ENCODE data around the gene MID1.

The MID1 gene

GRCh38 chrX:10524578-10524977 lies 95.8 kb downstream of the MID1 start:
- no peak for DNase-seq (ENCODE audit: extremely low read depth, low read depth)
- TF ChIP-seq CTCF (IDR thresholded peaks at IDR 0.05; ENCODE audit: low read depth, low read length): no peak

DNA sequence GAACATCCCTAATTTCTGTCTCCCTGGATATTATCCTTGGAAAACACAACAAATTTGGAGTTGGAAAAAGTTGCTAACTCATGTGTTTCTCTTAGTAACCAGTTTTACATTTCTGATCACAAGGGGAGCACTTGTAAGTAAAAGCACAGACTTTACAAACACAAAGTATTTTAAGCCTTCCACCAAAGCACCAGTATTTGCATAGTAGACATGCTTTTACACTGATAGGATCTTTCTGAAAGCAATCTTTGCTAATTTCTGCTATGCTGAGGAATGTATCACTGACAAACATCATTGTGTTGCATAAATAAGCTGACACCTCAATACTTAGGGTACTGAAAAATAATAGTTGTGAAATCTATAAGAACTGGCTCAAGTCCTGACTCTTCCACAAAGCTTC lies 100.6 kb downstream of the MID1 start:
- no peak for DNase-seq (ENCODE audit: extremely low read depth, low read depth)
- TF ChIP-seq CTCF (IDR thresholded peaks at IDR 0.05; ENCODE audit: low read depth, low read length): no peak

- no peak for TF ChIP-seq CTCF (IDR thresholded peaks at IDR 0.05; ENCODE audit: low read depth, low read length)
Measured at GRCh38 chrX:10519278-10519677, 101.1 kb downstream of the MID1 start.

GRCh38 chrX:10518073-10518472 lies 102.3 kb downstream of the MID1 start:
- no peak for TF ChIP-seq CTCF (IDR thresholded peaks at IDR 0.05; ENCODE audit: low read depth, low read length)
- DNase-seq (ENCODE audit: extremely low read depth, low read depth): no peak

More at GRCh38 chrX:10519278-10519677, 101.1 kb downstream of the MID1 start:
- DNase-seq (ENCODE audit: extremely low read depth, low read depth): no peak

DNA sequence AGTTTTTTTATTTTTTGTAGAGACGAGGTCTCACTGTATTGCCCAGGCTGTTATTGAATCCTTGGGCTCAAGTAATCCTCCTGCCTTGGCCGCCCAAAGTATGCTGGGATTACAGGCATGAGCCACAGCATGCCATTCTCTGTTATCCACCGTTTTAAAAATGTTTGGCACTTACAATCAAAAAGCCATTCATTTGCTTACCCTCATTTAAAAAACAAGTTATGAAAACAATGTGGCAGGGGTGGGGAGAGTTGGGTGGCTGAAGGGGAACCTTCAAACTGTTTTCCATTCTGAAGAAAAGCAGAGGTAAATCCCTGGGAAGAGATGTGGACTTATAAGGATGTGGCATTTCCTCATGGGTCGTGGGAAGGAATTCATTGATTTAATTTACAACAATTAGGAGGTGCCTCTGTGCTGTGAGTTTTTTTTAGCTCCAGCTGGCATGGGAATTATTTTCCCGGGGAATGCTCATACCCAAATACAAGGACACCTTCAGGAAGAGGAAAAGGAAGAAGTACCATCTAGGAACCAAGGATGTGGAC lies 103.5 kb downstream of the MID1 start:
- no peak for DNase-seq (ENCODE audit: extremely low read depth, low read depth)
- no peak for TF ChIP-seq CTCF (IDR thresholded peaks at IDR 0.05; ENCODE audit: low read depth, low read length)

DNA sequence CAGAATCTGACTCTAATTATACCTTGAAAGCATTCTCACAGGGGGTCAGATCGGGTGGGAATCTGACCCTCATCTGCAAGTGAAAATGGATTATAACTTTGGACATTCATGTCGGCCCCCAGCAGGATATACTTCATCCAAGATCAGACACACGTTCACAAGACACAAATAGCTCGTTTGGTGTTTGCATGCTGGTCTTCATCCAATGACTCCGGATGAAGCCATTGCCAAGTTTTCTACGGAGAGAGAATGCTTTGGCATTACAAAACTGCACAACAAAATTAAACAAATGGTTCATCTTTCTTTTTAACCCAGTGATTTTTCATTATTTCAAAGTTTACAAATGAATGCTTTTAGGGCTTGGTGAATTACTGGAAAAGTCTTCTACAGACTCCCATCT lies 105.5 kb downstream of the MID1 start:
- no peak for DNase-seq (ENCODE audit: extremely low read depth, low read depth)
- TF ChIP-seq CTCF (IDR thresholded peaks at IDR 0.05; ENCODE audit: low read depth, low read length): no peak

- no peak for TF ChIP-seq CTCF (IDR thresholded peaks at IDR 0.05; ENCODE audit: low read depth, low read length)
- DNase-seq (ENCODE audit: extremely low read depth, low read depth): no peak
Measured at GRCh38 chrX:10513974-10514373, 106.4 kb downstream of the MID1 start.

Measured in AG09319 (cell line).